Stimulated activated CD8-positive, alpha-beta memory T cell treated with anti-CD3 and anti-CD28 coated beads, Interleukin-4, amount 100 ng/mL, for 1 hour (primary cell): ENCODE data around the gene LRRC37A.
"Not testable (repeated sequence)": the region's sequence is repeated elsewhere in the genome, so short reads cannot be mapped to it uniquely, and the experiment has no call there.

ENCODE experiments used
- DNase-seq, 2 donors: peaks; one replicate each; pipeline ENCODE4 v3.0.0-alpha.2; 2020; ENCODE audit warnings: low read depth in 2 of 2, low spot score in 1 of 2

The LRRC37A gene

GRCh38 chr17:46294831-46295230, at the start of gene LRRC37A:
Gene LRRC37A (plus strand): TSS chr17:46295131. CDS start chr17:46295134, 3 bp downstream.
- not testable (repeated sequence) for DNase-seq

GRCh38 chr17:46249153-46249552, 45.8 kb upstream of the LRRC37A start:
- DNase-seq = not testable (repeated sequence)

GRCh38 chr17:46252804-46253203, 42.1 kb upstream of the LRRC37A start:
- not testable (repeated sequence) for DNase-seq

GRCh38 chr17:46253722-46254121, 41.2 kb upstream of the LRRC37A start:
- DNase-seq = peak; percentile 51 to 72

GRCh38 chr17:46254215-46254614, 40.7 kb upstream of the LRRC37A start:
- not testable (repeated sequence) for DNase-seq

GRCh38 chr17:46256369-46256768, 38.6 kb upstream of the LRRC37A start:
- DNase-seq = not testable (repeated sequence)

- not testable (repeated sequence) for DNase-seq
Observed at GRCh38 chr17:46259845-46260661, 34.9 kb upstream of the LRRC37A start.

GRCh38 chr17:46262271-46262670, 32.7 kb upstream of the LRRC37A start:
- DNase-seq = no peak

GRCh38 chr17:46264456-46265198, 30.3 kb upstream of the LRRC37A start:
- no peak for DNase-seq

- not testable (repeated sequence) for DNase-seq
Observed at GRCh38 chr17:46266063-46266655, 28.8 kb upstream of the LRRC37A start.

GRCh38 chr17:46266656-46267544, 28.0 kb upstream of the LRRC37A start:
- DNase-seq = peak; percentile 41 to 75

GRCh38 chr17:46270032-46270431, 24.9 kb upstream of the LRRC37A start:
- no peak for DNase-seq

- DNase-seq = no peak
Observed at GRCh38 chr17:46273541-46274236, 21.2 kb upstream of the LRRC37A start.

GRCh38 chr17:46274238-46274637, 20.7 kb upstream of the LRRC37A start:
- DNase-seq = no peak

GRCh38 chr17:46276728-46277479, 18.0 kb upstream of the LRRC37A start:
- DNase-seq = not testable (repeated sequence)

GRCh38 chr17:46281336-46281735, 13.6 kb upstream of the LRRC37A start:
- DNase-seq = not testable (repeated sequence)

- not testable (repeated sequence) for DNase-seq
Observed at GRCh38 chr17:46282635-46283034, 12.3 kb upstream of the LRRC37A start.

- not testable (repeated sequence) for DNase-seq
Observed at GRCh38 chr17:46284467-46284866, 10.5 kb upstream of the LRRC37A start.

- not testable (repeated sequence) for DNase-seq
Observed at GRCh38 chr17:46285500-46285899, 9.4 kb upstream of the LRRC37A start.
